Measurements from ENCODE around the gene C1QTNF2. TPM values are rescaled to one million over a fixed set of nuclear protein-coding genes. Genes with fewer than 3 reads are reported as not detected.

The C1QTNF2 gene
- polyA plus RNA-seq, 1 donor from 2014 or later: 0.09 TPM

DNA sequence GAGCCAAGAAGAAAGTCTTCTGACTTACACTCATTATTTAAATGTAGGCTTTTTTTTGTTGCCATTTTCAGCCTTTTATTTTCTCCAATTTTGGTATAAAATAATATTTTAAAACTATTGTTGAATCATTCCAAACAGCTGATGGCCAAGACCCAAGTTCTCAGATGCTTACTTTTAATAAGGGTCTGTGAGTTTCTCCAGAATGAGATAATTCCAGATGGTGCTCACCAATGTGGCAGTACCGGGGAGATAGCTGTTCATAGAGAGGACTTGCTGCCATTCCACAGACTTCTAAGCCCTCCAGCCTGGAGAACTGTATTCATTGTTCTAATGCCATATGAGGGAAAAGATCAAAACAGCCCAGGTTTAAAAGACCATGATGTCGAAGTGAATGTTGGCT lies 5.3 kb upstream of the C1QTNF2 start:
- H3K9me2 ChIP-seq (ENCODE audit: insufficient read depth, low read length): no peaks in the 10 kb centered on the region
- H3K36me3 ChIP-seq (ENCODE audit: insufficient read depth, low read length): no peaks in the 10 kb centered on the region
- H3F3A ChIP-seq (ENCODE audit: insufficient read depth, low read length, poor library complexity, severe bottlenecking): no peaks in the 10 kb centered on the region
- no peaks in the 10 kb centered on the region for H3K9me3 ChIP-seq (ENCODE audit: low read length)
- no peaks in the 10 kb centered on the region for H3K79me2 ChIP-seq (replicated peaks; ENCODE audit: insufficient read depth, low read length)
- no peak overlapping the region for H3K4me3 ChIP-seq (ENCODE audit: low read length)
- H2AFZ ChIP-seq (ENCODE audit: low read depth, low read length): no peak overlapping the region
- H3K27me3 ChIP-seq (ENCODE audit: insufficient read depth, low read depth, low read length): peaks cover 1% of the 10 kb centered on the region
- H3K9ac ChIP-seq (ENCODE audit: low read length): no peak overlapping the region
- TF ChIP-seq EP300 (conservative IDR thresholded peaks at IDR 0.05; ENCODE audit: poor library complexity, severe bottlenecking) (no peak), TAF1 (IDR thresholded peaks at IDR 0.05; ENCODE audit: low read depth) (no peak), RAD21 (conservative IDR thresholded peaks at IDR 0.05) (no peak), POLR2AphosphoS5 (IDR thresholded peaks at IDR 0.05) (no peak), MXI1 (conservative IDR thresholded peaks at IDR 0.05; ENCODE audit: poor library complexity, severe bottlenecking) (no peak)
- TF ChIP-seq, protein P1, sequence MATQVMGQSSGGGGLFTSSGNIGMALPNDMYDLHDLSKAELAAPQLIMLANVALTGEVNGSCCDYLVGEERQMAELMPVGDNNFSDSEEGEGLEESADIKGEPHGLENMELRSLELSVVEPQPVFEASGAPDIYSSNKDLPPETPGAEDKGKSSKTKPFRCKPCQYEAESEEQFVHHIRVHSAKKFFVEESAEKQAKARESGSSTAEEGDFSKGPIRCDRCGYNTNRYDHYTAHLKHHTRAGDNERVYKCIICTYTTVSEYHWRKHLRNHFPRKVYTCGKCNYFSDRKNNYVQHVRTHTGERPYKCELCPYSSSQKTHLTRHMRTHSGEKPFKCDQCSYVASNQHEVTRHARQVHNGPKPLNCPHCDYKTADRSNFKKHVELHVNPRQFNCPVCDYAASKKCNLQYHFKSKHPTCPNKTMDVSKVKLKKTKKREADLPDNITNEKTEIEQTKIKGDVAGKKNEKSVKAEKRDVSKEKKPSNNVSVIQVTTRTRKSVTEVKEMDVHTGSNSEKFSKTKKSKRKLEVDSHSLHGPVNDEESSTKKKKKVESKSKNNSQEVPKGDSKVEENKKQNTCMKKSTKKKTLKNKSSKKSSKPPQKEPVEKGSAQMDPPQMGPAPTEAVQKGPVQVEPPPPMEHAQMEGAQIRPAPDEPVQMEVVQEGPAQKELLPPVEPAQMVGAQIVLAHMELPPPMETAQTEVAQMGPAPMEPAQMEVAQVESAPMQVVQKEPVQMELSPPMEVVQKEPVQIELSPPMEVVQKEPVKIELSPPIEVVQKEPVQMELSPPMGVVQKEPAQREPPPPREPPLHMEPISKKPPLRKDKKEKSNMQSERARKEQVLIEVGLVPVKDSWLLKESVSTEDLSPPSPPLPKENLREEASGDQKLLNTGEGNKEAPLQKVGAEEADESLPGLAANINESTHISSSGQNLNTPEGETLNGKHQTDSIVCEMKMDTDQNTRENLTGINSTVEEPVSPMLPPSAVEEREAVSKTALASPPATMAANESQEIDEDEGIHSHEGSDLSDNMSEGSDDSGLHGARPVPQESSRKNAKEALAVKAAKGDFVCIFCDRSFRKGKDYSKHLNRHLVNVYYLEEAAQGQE (IDR thresholded peaks at IDR 0.05; ENCODE audit: borderline replicate concordance): no peak
- TF ChIP-seq, protein P2, sequence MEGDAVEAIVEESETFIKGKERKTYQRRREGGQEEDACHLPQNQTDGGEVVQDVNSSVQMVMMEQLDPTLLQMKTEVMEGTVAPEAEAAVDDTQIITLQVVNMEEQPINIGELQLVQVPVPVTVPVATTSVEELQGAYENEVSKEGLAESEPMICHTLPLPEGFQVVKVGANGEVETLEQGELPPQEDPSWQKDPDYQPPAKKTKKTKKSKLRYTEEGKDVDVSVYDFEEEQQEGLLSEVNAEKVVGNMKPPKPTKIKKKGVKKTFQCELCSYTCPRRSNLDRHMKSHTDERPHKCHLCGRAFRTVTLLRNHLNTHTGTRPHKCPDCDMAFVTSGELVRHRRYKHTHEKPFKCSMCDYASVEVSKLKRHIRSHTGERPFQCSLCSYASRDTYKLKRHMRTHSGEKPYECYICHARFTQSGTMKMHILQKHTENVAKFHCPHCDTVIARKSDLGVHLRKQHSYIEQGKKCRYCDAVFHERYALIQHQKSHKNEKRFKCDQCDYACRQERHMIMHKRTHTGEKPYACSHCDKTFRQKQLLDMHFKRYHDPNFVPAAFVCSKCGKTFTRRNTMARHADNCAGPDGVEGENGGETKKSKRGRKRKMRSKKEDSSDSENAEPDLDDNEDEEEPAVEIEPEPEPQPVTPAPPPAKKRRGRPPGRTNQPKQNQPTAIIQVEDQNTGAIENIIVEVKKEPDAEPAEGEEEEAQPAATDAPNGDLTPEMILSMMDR (IDR thresholded peaks at IDR 0.05; ENCODE audit: poor library complexity, severe bottlenecking): no peak
- no peak overlapping the region for H3K27ac ChIP-seq (ENCODE audit: low read length)
- H4K20me1 ChIP-seq (ENCODE audit: insufficient read depth): no peaks in the 10 kb centered on the region
- no peak overlapping the region for H3K4me2 ChIP-seq (ENCODE audit: low read length)

DNA sequence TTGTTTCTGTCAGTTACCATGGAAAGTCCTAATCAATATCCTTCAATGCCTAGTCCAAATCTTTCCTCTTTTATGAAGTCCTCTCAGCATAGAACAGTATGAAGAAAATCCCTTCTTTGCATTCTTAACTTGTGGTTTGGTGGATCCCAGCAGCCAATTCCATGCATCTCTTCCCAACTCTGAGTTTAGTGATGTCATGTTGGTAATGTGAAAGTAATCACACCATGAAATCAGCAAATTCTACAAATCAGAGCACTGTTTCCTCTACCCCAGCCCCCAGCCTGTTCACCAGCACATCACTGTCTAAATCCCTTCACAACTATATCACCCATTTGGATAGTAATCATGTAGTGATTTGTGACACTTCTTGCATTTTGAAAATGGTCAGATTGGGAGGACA lies 4.7 kb upstream of the C1QTNF2 start:
- Histone ChIP-seq H3K36me3 (ENCODE audit: insufficient read depth, low read length) (no peaks in the 10 kb centered on the region), H4K20me1 (ENCODE audit: insufficient read depth) (no peaks in the 10 kb centered on the region), H3K9me2 (ENCODE audit: insufficient read depth, low read length) (no peaks in the 10 kb centered on the region), H3K79me2 (replicated peaks; ENCODE audit: insufficient read depth, low read length) (no peaks in the 10 kb centered on the region), H3K4me2 (ENCODE audit: low read length) (no peak overlapping the region), H2AFZ (ENCODE audit: low read depth, low read length) (no peak overlapping the region), H3K27me3 (ENCODE audit: insufficient read depth, low read depth, low read length) (peaks cover 5% of the 10 kb centered on the region), H3K27ac (ENCODE audit: low read length) (no peak overlapping the region), H3F3A (ENCODE audit: insufficient read depth, low read length, poor library complexity, severe bottlenecking) (no peaks in the 10 kb centered on the region), H3K9ac (ENCODE audit: low read length) (no peak overlapping the region), H3K9me3 (ENCODE audit: low read length) (no peaks in the 10 kb centered on the region), H3K4me3 (ENCODE audit: low read length) (no peak overlapping the region)
- no peak for TF ChIP-seq POLR2AphosphoS5 (IDR thresholded peaks at IDR 0.05)
- TF ChIP-seq TAF1 (IDR thresholded peaks at IDR 0.05; ENCODE audit: low read depth): no peak
- no peak for TF ChIP-seq EP300 (conservative IDR thresholded peaks at IDR 0.05; ENCODE audit: poor library complexity, severe bottlenecking)
- TF ChIP-seq EZH2 (IDR thresholded peaks at IDR 0.05; ENCODE audit: borderline replicate concordance, insufficient read depth, low read length, poor library complexity, severe bottlenecking): no peak
- no peak for TF ChIP-seq SMC3 (conservative IDR thresholded peaks at IDR 0.05; ENCODE audit: poor library complexity)
- TF ChIP-seq, protein P1 (IDR thresholded peaks at IDR 0.05; ENCODE audit: borderline replicate concordance): no peak
- no peak for TF ChIP-seq MXI1 (conservative IDR thresholded peaks at IDR 0.05; ENCODE audit: poor library complexity, severe bottlenecking)
- TF ChIP-seq, protein P2 (IDR thresholded peaks at IDR 0.05; ENCODE audit: poor library complexity, severe bottlenecking): no peak
- TF ChIP-seq RAD21 (conservative IDR thresholded peaks at IDR 0.05): no peak

Measured in neural cell (in vitro differentiated cells).